ENCODE measurements around the gene CFD.

DNA sequence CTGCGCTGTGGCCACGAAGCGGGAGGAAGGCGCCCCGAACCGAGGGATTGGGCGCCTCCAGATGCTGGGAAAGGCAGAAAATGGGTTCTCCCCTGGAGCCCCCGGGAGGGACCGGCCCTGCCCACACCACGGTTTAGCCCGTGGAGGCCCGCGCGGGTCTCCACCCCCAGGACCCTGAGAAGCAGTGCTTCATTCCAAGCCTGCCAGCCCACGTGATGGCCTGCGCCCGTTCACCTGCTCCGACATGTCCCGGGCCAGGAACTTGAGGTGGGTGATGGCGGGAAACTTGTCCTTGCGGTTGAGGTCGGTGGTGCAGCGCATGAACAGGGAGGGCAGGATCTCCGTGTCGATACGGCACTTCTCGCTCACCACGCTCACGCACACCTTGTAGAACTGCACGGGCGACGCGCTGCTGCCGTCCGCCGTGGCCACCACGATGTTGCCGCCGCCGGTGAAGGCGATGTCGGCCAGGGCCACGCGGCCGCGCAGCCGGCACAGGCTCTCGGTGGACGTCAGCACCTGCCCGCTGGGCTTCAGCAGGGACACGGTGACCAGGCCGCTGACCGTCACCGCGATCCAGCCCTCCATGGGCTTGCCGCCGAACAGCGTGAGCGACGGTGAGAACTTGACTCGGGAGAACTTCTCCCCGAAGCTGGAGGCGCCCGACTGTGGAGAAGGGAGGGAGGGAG is 26.2 kb downstream of the CFD start:
- no peak for TF ChIP-seq POLR2A (IDR thresholded peaks at IDR 0.05)
- TF ChIP-seq, protein P1, sequence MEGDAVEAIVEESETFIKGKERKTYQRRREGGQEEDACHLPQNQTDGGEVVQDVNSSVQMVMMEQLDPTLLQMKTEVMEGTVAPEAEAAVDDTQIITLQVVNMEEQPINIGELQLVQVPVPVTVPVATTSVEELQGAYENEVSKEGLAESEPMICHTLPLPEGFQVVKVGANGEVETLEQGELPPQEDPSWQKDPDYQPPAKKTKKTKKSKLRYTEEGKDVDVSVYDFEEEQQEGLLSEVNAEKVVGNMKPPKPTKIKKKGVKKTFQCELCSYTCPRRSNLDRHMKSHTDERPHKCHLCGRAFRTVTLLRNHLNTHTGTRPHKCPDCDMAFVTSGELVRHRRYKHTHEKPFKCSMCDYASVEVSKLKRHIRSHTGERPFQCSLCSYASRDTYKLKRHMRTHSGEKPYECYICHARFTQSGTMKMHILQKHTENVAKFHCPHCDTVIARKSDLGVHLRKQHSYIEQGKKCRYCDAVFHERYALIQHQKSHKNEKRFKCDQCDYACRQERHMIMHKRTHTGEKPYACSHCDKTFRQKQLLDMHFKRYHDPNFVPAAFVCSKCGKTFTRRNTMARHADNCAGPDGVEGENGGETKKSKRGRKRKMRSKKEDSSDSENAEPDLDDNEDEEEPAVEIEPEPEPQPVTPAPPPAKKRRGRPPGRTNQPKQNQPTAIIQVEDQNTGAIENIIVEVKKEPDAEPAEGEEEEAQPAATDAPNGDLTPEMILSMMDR (IDR thresholded peaks at IDR 0.05), result no peak

All from ovary (tissue), 3 donors.